ENCODE data around the gene SCTR. TPM values are rescaled to one million over a fixed set of nuclear protein-coding genes. Genes with fewer than 3 reads are reported as not detected.
A peak's percentile ranks its signal among the peaks of the same experiment; 100 is the strongest.

Gene SCTR
- total RNA-seq, 1 experiment from 2014 or later: not detected

GRCh38 chr2:119431155-119431975 lies 92.9 kb downstream of the SCTR start, which contains the start of gene TMEM37:
TMEM37 (plus strand) TSS chr2:119431854; CDS start chr2:119431904, 50 bp downstream.
- DNase-seq (ENCODE audit: low spot score): peak; percentile 55

GRCh38 chr2:119430023-119430498 lies 94.2 kb downstream of the SCTR start:
- DNase-seq (ENCODE audit: low spot score): no peak

GRCh38 chr2:119429225-119429981 lies 94.9 kb downstream of the SCTR start:
- DNase-seq (ENCODE audit: low spot score): no peak

- DNase-seq (ENCODE audit: low spot score): no peak
These were observed 95.6 kb downstream of the SCTR start for GRCh38 chr2:119428488-119429224.

GRCh38 chr2:119427756-119428155 lies 96.5 kb downstream of the SCTR start:
- no peak for DNase-seq (ENCODE audit: low spot score)

- DNase-seq (ENCODE audit: low spot score): peak; percentile 63
These were observed 97.4 kb downstream of the SCTR start for GRCh38 chr2:119426801-119427395.

GRCh38 chr2:119426396-119426675 lies 97.9 kb downstream of the SCTR start:
- DNase-seq (ENCODE audit: low spot score): no peak

GRCh38 chr2:119425620-119426395 lies 98.5 kb downstream of the SCTR start:
- peak; percentile 71 for DNase-seq (ENCODE audit: low spot score)

- DNase-seq (ENCODE audit: low spot score): no peak
These were observed 99.2 kb downstream of the SCTR start for GRCh38 chr2:119425119-119425405.

- no peak for DNase-seq (ENCODE audit: low spot score)
These were observed 99.8 kb downstream of the SCTR start for GRCh38 chr2:119424284-119425118.

GRCh38 chr2:119423811-119424210 lies 100.5 kb downstream of the SCTR start:
- no peak for DNase-seq (ENCODE audit: low spot score)

GRCh38 chr2:119423108-119423444 lies 101.2 kb downstream of the SCTR start:
- DNase-seq (ENCODE audit: low spot score): no peak

GRCh38 chr2:119422360-119423107 lies 101.7 kb downstream of the SCTR start:
- DNase-seq (ENCODE audit: low spot score): no peak

GRCh38 chr2:119421741-119422140 lies 102.5 kb downstream of the SCTR start:
- DNase-seq (ENCODE audit: low spot score): no peak

GRCh38 chr2:119421304-119421703 lies 103.0 kb downstream of the SCTR start:
- DNase-seq (ENCODE audit: low spot score): no peak

- no peak for DNase-seq (ENCODE audit: low spot score)
These were observed 104.3 kb downstream of the SCTR start for GRCh38 chr2:119419803-119420508.

- no peak for DNase-seq (ENCODE audit: low spot score)
These were observed 105.2 kb downstream of the SCTR start for GRCh38 chr2:119419065-119419464.

GRCh38 chr2:119417908-119418307 lies 106.4 kb downstream of the SCTR start:
- DNase-seq (ENCODE audit: low spot score): no peak
